Ovary (tissue), 3 donors: ENCODE data around the gene GPT2.

Experiments
- CTCF ChIP-seq, 3 donors: fragments of 450-650 bp in 2 of 3; fragments of 200-600 bp in 1 of 3; IDR thresholded peaks; one replicate each; pipeline versions ENCODE4 v1.5.1 to v1.8.0; 2016 to 2022; ENCODE audit warnings: antibody characterized with exemption in 3 of 3, mild to moderate bottlenecking in 1 of 3
- POLR2A ChIP-seq: fragments of 450-650 bp; IDR thresholded peaks from one replicate; pipeline ENCODE4 v1.6.1; 2017; ENCODE audit warnings: antibody characterized with exemption, mild to moderate bottlenecking, moderate library complexity
- donor health status: DM: no; HTN: no; CAD: no.

GRCh38 chr16:46850619-46851555 lies 33.3 kb upstream of the GPT2 start:
- TF ChIP-seq CTCF (IDR thresholded peaks at IDR 0.05) (no peak), POLR2A (no peak)
